CD8-positive, alpha-beta memory T cell (primary cell): Measurements from ENCODE around the gene MAP3K21. TPM values are rescaled to one million over a fixed set of nuclear protein-coding genes. Genes with fewer than 3 reads are reported as not detected.

Source experiments
- CTCF ChIA-PET: fragments of 350-600 bp; sonication (Branson Sonifier 250); formaldehyde crosslinking; loops from one replicate; lab custom pipeline; 2021; ENCODE audit warnings: antibody characterized with exemption; lab: Charles Lee
- POLR2A ChIA-PET: fragments of 350-600 bp; sonication (Branson Sonifier 250); formaldehyde crosslinking; loops from one replicate; lab custom pipeline; 2021; ENCODE audit warnings: antibody characterized with exemption; lab: Charles Lee
- DNase-seq, 5 donors: peaks; one replicate each; pipeline versions ENCODE4 v3.0.0 to v3.0.0-alpha.2; 2020 to 2022; ENCODE audit warnings: mixed read lengths in 1 of 5
- H3K27ac ChIP-seq: one replicate; pipeline ENCODE4 v1.7.0; 2013; ENCODE audit warnings: low read depth, mild to moderate bottlenecking, low read length, moderate library complexity
- H3K27me3 ChIP-seq: 2 replicates; pipeline ENCODE4 v1.7.0; 2013; ENCODE audit warnings: low read length, mild to moderate bottlenecking; ENCODE audit not compliant: insufficient read depth, poor library complexity, severe bottlenecking
- H3K36me3 ChIP-seq: 2 replicates; pipeline ENCODE4 v1.7.0; 2013; ENCODE audit warnings: mild to moderate bottlenecking, low read length, moderate library complexity; ENCODE audit not compliant: insufficient read depth
- H3K4me1 ChIP-seq: 2 replicates; pipeline ENCODE4 v1.7.0; 2013; ENCODE audit warnings: mild to moderate bottlenecking, low read length, moderate library complexity; ENCODE audit not compliant: insufficient read depth
- H3K4me3 ChIP-seq: 2 replicates; pipeline ENCODE4 v1.7.0; 2013; ENCODE audit warnings: mild to moderate bottlenecking, low read length
- H3K9me3 ChIP-seq: 2 replicates; pipeline ENCODE4 v1.7.0; 2013; ENCODE audit warnings: mild to moderate bottlenecking, low read length
- H3K27ac Mint-ChIP-seq, 8 donors: one replicate each; pipeline ENCODE4 v1.8.0; 2020 to 2021; ENCODE audit warnings: mixed read lengths in 8 of 8, mild to moderate bottlenecking in 6 of 8, inconsistent platforms in 3 of 8, moderate library complexity in 3 of 8
- H3K27me3 Mint-ChIP-seq, 2 donors: one replicate each; pipeline ENCODE4 v1.8.0; 2020 to 2021; ENCODE audit warnings: mixed read lengths in 2 of 2, mild to moderate bottlenecking in 1 of 2, moderate library complexity in 1 of 2
- H3K36me3 Mint-ChIP-seq, 3 donors: one replicate each; pipeline ENCODE4 v1.8.0; 2020 to 2021; ENCODE audit warnings: mixed read lengths in 3 of 3, inconsistent platforms in 1 of 3, mild to moderate bottlenecking in 1 of 3
- H3K4me1 Mint-ChIP-seq, 3 donors: one replicate each; pipeline ENCODE4 v1.8.0; 2020 to 2021; ENCODE audit warnings: mixed read lengths in 3 of 3, inconsistent platforms in 1 of 3, mild to moderate bottlenecking in 1 of 3
- H3K4me3 Mint-ChIP-seq, 7 donors: one replicate each; pipeline ENCODE4 v1.8.0; 2020 to 2021; ENCODE audit warnings: mixed read lengths in 7 of 7, mild to moderate bottlenecking in 6 of 7, moderate library complexity in 4 of 7, inconsistent platforms in 2 of 7
- H3K9me3 Mint-ChIP-seq, 5 donors: one replicate each; pipeline ENCODE4 v1.8.0; 2020 to 2022; ENCODE audit warnings: mixed read lengths in 5 of 5, mild to moderate bottlenecking in 3 of 5, moderate library complexity in 2 of 5, inconsistent platforms in 1 of 5
- polyA plus RNA-seq: library from polyadenylated mRNA; unstranded; fragments of 300-500 nt; fragmentation: Illumina TruSeq; gene quantifications from one replicate; pipeline ENCODE4 v1.2.3, GENCODE V29; 2021
- total RNA-seq, 2 experiments: library from RNA; stranded (reverse); gene quantifications; one replicate each; pipeline ENCODE4 v1.2.3, GENCODE V29; 2021

Gene MAP3K21
- total and polyA plus RNA-seq, 3 experiments from 2014 or later = 0.54 to 2.8 (median 2.8) TPM

DNA sequence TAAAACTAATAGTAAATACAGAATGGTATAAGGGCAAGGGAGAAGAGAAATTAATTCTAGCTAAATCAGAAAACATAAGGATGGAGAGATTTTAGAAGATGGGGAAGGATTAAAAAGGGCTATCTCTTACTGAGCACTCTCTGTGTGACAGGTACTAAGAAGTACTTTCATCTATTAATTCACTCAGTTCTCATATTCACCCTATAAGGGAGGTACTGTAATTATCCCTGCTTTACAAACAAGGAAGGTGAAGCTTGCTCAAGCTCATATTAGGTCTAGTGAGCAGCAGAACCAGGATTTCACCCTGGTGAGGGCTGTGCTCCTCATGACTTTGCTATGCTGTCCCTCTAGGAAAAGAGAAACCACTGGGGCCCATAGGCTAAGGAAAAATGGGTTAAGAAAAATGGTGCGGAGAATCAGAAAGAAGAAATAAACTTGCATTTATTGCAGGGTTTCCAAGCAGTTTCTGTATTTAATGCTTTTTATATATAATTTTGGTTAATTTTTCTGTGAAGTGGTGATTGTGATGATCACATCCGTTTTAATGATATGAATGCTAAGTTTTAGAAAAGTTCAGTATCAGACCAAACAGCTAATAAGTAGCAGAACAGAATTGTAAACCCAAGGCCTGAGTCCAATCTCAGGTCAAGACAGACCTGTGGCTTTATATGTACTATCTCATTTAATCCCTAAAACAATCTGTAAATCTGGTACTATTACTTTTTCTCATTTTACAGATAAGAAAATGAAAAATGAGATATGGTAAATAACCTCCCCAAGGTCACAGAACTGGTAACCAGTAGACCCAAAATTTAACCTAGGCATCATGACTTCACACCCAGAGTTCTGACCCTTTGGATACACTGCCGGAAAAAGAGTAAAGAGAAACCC is 33.7 kb upstream of the MAP3K21 start:
- Mint-ChIP-seq H3K27me3 (no peaks in the 10 kb centered on the region), H3K9me3 (no peaks in the 10 kb centered on the region), H3K4me3 (peak overlapping the region; percentile 3 to 97 (median 53)), H3K4me1 (peaks cover 35 to 48% (median 41%) of the 10 kb centered on the region in 3 donors), H3K27ac (peak overlapping the region; percentile 10 to 98 (median 72)), H3K36me3 (peaks cover 0 to 24% (median 0%) of the 10 kb centered on the region in 3 donors)
- ChIA-PET CTCF (interaction anchor here (1.4 to 1.9 kb wide), 2 partner anchors 10 to 31 kb away, joined by 4 to 5 read pairs; no protein-coding TSS in a partner anchor), POLR2A (no interaction called here)
- DNase-seq = no peak
- no peak overlapping the region for H3K4me3 ChIP-seq
- no peaks in the 10 kb centered on the region for H3K9me3 ChIP-seq
- no peaks in the 10 kb centered on the region for H3K27me3 ChIP-seq
- H3K27ac ChIP-seq = no peak overlapping the region
- no peaks in the 10 kb centered on the region for H3K36me3 ChIP-seq
- H3K4me1 ChIP-seq = peaks cover 6% of the 10 kb centered on the region

DNA sequence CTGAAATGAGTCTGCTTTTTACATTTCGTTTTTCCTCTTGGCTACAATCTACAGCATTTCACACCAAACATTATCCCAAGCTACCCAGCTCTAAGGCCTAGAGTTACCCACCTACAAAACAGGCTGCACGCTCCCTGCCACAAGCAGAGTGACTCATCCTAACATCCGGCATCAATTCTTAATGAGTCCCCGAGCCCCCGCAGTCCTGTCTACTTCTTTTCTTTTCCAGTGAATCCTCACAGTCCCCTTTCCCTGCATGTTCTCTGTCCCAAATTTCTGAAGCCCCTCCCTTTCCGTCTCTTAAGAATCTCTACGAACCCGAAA is 32.6 kb upstream of the MAP3K21 start:
- H3K4me3 ChIP-seq = peak overlapping the region; percentile 83
- Mint-ChIP-seq H3K27me3 (no peaks in the 10 kb centered on the region), H3K4me3 (peak overlapping the region; percentile 87 to 97 (median 94)), H3K4me1 (peaks cover 32 to 43% (median 41%) of the 10 kb centered on the region in 3 donors), H3K27ac (peak overlapping the region; percentile 72 to 98 (median 93)), H3K36me3 (peaks cover 0 to 15% (median 0%) of the 10 kb centered on the region in 3 donors), H3K9me3 (no peaks in the 10 kb centered on the region)
- H3K27ac ChIP-seq = peak overlapping the region; percentile 69
- no peaks in the 10 kb centered on the region for H3K36me3 ChIP-seq
- DNase-seq = peak in 4 of 5 donors; percentile 29 to 57 (median 32)
- H3K9me3 ChIP-seq = no peaks in the 10 kb centered on the region
- peaks cover 6% of the 10 kb centered on the region for H3K4me1 ChIP-seq
- ChIA-PET POLR2A (interaction anchor here (0.8 kb wide), 1 partner anchor 12 kb away, joined by 3 read pairs; no protein-coding TSS in a partner anchor), CTCF (interaction anchor here (0.7 to 1.9 kb wide), 4 partner anchors 9 to 33 kb away, joined by 4 to 5 read pairs (median 4); partner anchors contain the start of gene MAP3K21)
- H3K27me3 ChIP-seq = no peaks in the 10 kb centered on the region

DNA sequence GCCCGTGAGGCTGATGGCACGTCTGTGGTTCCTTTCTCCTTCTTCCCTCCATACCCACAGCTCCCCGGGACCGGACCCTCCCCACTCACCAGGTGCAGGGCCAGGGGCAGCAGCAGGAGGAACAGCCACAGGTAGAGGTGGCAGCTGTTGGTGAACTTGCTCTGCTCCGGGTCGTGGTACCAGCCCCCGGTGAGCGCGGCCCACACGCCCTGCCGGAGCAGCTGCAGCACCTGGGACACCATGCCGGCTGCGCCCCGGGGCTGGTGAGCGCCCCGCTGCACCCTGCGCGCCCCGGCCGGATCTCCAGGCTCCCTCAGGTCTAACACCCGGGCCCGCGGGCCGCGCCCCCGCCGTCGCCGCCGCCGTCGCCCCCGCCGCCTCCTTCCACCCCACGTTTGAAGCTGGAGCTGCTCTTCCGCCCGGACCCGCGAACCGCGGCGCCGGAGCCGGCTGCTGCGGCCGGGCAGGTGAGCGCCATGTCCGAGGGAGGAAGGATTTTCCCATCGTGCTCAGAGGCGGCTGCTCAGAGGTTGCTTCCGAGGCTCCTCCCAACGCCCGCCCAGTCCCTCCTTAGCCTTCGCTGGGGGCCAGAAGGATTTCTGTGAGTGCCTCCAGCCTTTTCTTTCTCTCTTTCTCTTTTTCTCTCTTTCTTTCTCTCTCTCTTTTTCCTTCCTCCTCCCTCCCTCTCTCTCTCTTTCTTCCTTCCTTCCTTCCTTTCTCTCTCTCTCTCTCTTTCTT is 32.1 kb upstream of the MAP3K21 start, which contains the start of gene PCNX2:
Gene PCNX2, minus strand, starts transcription at position 489 of the 738 bp plus-strand sequence. Its CDS starts 247 bp downstream, at position 242.
- peak; percentile 51 to 74 (median 56) for DNase-seq
- Histone ChIP-seq H3K27me3 (no peaks in the 10 kb centered on the region), H3K36me3 (no peaks in the 10 kb centered on the region), H3K9me3 (no peaks in the 10 kb centered on the region), H3K4me3 (peak within 1 kb of the TSS; percentile 83), H3K4me1 (peaks cover 6% of the 10 kb centered on the region), H3K27ac (peak within 1 kb of the TSS; percentile 69)
- Mint-ChIP-seq H3K27me3 (no peaks in the 10 kb centered on the region), H3K36me3 (peaks cover 0 to 15% (median 0%) of the 10 kb centered on the region in 3 donors), H3K27ac (peak within 1 kb of the TSS; percentile 72 to 98 (median 93)), H3K9me3 (no peaks in the 10 kb centered on the region), H3K4me1 (peaks cover 29 to 43% (median 41%) of the 10 kb centered on the region in 3 donors), H3K4me3 (peak within 1 kb of the TSS; percentile 87 to 97 (median 94))
- POLR2A ChIA-PET = interaction anchor here (0.8 kb wide), 1 partner anchor 12 kb away, joined by 3 read pairs; no protein-coding TSS in a partner anchor
- CTCF ChIA-PET = interaction anchor here (0.7 to 1.9 kb wide), 4 partner anchors 8 to 33 kb away, joined by 4 to 5 read pairs (median 4); partner anchors contain the start of gene MAP3K21

DNA sequence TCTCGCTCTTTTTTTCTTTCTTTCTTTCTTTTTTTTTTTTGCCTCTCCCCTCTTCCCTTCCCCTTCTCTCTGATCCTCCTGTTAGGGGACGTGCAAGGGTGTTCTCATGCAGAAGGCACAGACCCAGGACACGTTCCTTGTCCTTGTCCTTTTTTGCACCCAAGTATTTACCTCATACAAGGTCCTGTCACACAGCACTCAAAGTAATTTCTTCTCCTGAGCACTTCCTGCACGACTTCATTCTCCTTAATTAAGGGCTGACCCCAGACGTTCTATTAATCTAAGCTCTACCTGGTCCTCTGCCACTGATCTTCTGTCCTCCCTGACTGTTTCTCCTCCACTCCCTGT is 31.6 kb upstream of the MAP3K21 start:
- H3K27me3 ChIP-seq = no peaks in the 10 kb centered on the region
- Mint-ChIP-seq H3K9me3 (no peaks in the 10 kb centered on the region), H3K27ac (peak overlapping the region; percentile 72 to 95 (median 90)), H3K36me3 (peaks cover 0 to 12% (median 0%) of the 10 kb centered on the region in 3 donors), H3K27me3 (no peaks in the 10 kb centered on the region), H3K4me3 (peak overlapping the region; percentile 87 to 97 (median 94)), H3K4me1 (peaks cover 28 to 41% (median 40%) of the 10 kb centered on the region in 3 donors)
- H3K4me1 ChIP-seq = peaks cover 6% of the 10 kb centered on the region
- no peaks in the 10 kb centered on the region for H3K9me3 ChIP-seq
- peak overlapping the region; percentile 69 for H3K27ac ChIP-seq
- H3K4me3 ChIP-seq = peak overlapping the region; percentile 83
- CTCF ChIA-PET = interaction anchor here (1.1 kb wide), 1 partner anchor 9 kb away, joined by 8 read pairs; no protein-coding TSS in a partner anchor
- POLR2A ChIA-PET = no interaction called here
- DNase-seq = no peak
- no peaks in the 10 kb centered on the region for H3K36me3 ChIP-seq

DNA sequence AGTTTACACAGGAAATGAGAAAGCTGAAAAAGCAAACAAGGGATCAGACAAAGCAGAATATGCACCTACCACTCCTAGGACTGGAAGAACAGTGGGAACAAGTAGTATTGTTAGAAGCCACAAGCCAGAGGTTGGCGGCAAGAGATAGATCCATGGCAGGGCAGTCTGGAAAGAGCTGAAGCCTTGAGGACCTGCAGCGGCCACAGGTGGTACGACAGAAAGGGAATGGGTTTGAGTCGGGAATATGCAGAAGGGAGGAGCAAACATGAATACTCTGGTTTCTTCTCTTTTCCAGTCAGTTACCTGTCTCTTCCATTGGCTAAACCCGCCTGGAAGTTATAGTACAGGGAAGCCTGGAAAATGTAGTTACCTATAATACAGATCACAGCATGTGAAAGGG is 28.1 kb upstream of the MAP3K21 start:
- H3K9me3 ChIP-seq = no peaks in the 10 kb centered on the region
- no peak overlapping the region for H3K27ac Mint-ChIP-seq
- ChIA-PET POLR2A (no interaction called here), CTCF (no interaction called here)
- no peaks in the 10 kb centered on the region for H3K36me3 ChIP-seq
- no peak for DNase-seq
- H3K4me1 Mint-ChIP-seq = peaks cover 12 to 14% (median 12%) of the 10 kb centered on the region in 3 donors
- H3K9me3 Mint-ChIP-seq = no peaks in the 10 kb centered on the region
- H3K4me1 ChIP-seq = peaks cover 6% of the 10 kb centered on the region
- no peak overlapping the region for H3K4me3 ChIP-seq
- no peak overlapping the region for H3K27ac ChIP-seq
- no peak overlapping the region for H3K4me3 Mint-ChIP-seq
- H3K27me3 Mint-ChIP-seq = peaks cover 0 to 2% of the 10 kb centered on the region in 2 donors
- H3K36me3 Mint-ChIP-seq = peaks cover 0 to 6% (median 0%) of the 10 kb centered on the region in 3 donors
- H3K27me3 ChIP-seq = no peaks in the 10 kb centered on the region

DNA sequence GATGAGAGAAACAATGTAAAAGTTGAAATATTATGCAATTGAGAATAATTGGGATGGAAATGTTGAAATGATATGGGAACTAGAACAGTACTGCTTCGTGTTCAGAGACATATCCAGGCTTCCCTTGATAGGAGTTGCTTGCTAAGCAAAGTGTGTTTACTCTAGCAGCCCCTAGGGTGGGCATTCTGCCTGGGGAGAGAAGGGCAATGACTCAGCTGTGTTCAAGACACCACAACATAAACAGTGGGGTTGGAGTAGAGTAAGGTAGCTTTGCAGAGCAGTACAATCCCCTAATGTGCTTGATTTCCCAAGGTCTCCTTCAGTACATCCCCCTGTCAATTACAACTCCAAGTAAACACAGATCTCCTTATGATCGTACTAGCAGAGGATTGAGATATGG is 27.2 kb upstream of the MAP3K21 start:
- Mint-ChIP-seq H3K27ac (peak overlapping the region in 1 of 8 donors; percentile 16), H3K4me1 (peaks cover 5 to 6% (median 5%) of the 10 kb centered on the region in 3 donors), H3K9me3 (no peaks in the 10 kb centered on the region), H3K36me3 (peaks cover 0 to 1% (median 0%) of the 10 kb centered on the region in 3 donors), H3K27me3 (peaks cover 0 to 5% of the 10 kb centered on the region in 2 donors), H3K4me3 (no peak overlapping the region)
- H3K9me3 ChIP-seq = no peaks in the 10 kb centered on the region
- peaks cover 6% of the 10 kb centered on the region for H3K4me1 ChIP-seq
- no peak for DNase-seq
- POLR2A ChIA-PET = no interaction called here
- CTCF ChIA-PET = no interaction called here
- no peaks in the 10 kb centered on the region for H3K36me3 ChIP-seq
- H3K27me3 ChIP-seq = no peaks in the 10 kb centered on the region
- no peak overlapping the region for H3K27ac ChIP-seq
- H3K4me3 ChIP-seq = no peak overlapping the region

DNA sequence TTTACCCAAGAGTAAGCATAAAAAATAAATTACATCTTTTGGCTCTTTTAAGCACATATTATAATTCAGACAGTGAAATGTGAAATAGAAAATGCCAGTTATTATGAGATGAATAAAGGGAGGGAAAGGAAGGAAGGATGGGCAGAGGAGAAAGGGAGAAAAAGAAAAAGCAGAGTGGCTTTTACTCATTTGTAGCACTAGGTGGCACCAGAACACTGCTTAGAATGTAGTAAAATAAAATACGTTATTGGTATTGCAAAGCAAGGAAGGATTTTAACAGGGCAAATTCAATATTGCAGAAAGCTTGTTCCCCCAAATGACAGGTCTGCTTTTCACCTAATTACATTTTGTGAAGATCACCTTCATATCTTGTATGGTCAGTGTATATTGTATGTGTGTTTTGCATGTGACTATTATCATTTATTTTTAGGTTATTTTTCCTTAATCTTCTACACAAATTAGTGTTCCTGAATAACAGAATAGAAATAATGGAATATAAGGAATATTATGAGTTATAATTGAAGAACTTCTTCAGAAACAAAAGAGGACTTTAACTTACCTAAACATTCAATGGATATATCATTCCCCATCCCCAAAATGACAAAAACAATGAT is 22.9 kb upstream of the MAP3K21 start:
- no peaks in the 10 kb centered on the region for H3K36me3 Mint-ChIP-seq
- ChIA-PET POLR2A (no interaction called here), CTCF (interaction anchor here (0.6 to 4.4 kb wide), 5 partner anchors 8 to 762 kb away, joined by 3 to 19 read pairs (median 4); no protein-coding TSS in a partner anchor)
- H3K27ac Mint-ChIP-seq = no peak overlapping the region
- no peak overlapping the region for H3K4me3 Mint-ChIP-seq
- Histone ChIP-seq H3K9me3 (no peaks in the 10 kb centered on the region), H3K4me3 (no peak overlapping the region), H3K36me3 (no peaks in the 10 kb centered on the region), H3K4me1 (no peaks in the 10 kb centered on the region), H3K27me3 (no peaks in the 10 kb centered on the region), H3K27ac (no peak overlapping the region)
- no peaks in the 10 kb centered on the region for H3K4me1 Mint-ChIP-seq
- peaks cover 5 to 23% of the 10 kb centered on the region in 2 donors for H3K27me3 Mint-ChIP-seq
- peak in 2 of 5 donors; percentile 9 to 17 for DNase-seq
- H3K9me3 Mint-ChIP-seq = no peaks in the 10 kb centered on the region
